Measurements from ENCODE around the gene RSPH4A. TPM values are rescaled to one million over a fixed set of nuclear protein-coding genes. Genes with fewer than 3 reads are reported as not detected.
"Not testable (repeated sequence)": the region's sequence is repeated elsewhere in the genome, so short reads cannot be mapped to it uniquely, and the experiment has no call there.

The RSPH4A gene
- 0.57 TPM for total RNA-seq
- long read RNA-seq: 0 reads

DNA sequence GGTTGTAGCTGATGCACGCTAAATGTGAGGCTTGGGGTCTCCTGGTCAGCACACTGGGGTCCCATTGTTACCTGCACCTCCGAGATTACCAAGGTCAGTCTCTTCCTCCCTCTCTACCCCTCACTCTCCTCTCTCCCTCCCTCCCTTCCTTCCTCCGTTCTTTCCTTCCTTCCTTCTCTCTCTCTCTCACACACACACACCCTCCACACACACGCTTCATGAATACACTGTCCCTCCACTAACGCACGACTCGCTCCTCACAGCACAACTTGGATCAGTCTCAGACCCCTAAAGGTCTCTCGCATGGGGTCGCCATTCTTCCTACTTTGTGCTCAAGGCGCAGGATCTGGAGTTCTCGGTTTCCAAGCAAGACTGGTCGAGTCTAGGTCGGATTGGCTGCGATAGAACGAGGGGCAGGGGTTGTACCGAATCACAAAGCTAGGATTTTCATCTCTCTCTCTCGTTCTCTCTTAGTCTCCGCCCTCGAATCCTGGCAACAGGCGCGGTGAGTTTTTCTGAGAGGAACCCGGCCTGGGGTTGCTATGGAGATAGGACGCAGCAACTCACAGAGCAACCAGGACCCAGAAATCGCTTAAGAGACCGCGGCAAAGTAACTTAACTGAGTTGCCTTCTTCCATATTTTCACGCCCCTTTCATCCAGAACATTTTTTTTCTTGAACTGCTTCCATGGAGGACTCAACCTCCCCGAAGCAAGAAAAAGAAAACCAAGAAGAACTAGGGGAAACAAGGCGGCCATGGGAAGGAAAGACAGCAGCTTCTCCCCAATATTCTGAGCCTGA, at the start of gene RSPH4A:
Gene RSPH4A (plus strand): TSS at position 543 of the 800 bp plus-strand sequence. CDS start 145 bp downstream, at position 688.
- intact Hi-C loops (cut with DNase I): no loop called here

DNA sequence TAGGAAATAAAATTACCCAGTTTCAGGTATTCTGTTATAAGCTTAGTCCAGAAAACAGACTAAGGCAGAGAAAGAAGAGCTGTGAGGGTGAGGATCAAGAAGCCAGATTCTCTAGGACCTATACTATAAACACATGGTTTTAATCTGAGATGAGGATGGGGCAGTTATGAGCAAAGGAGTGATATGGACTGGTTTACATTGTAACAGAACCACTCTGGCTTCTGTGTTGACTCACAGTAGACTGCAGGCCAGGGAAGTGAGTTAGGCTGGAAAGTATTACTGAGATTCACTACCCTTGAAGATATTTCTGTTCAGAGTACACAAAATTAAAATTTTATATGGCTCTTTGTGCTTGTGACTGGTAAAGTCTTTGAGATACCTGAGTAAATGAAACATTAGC, 48.2 kb upstream of the RSPH4A start:
- intact Hi-C loops (cut with DNase I): no loop called here
- DNase-seq (ENCODE audit: low spot score): no peak

More for the DNA sequence above, at the start of gene RSPH4A:
- peak; percentile 93 for DNase-seq (ENCODE audit: low spot score)

DNA sequence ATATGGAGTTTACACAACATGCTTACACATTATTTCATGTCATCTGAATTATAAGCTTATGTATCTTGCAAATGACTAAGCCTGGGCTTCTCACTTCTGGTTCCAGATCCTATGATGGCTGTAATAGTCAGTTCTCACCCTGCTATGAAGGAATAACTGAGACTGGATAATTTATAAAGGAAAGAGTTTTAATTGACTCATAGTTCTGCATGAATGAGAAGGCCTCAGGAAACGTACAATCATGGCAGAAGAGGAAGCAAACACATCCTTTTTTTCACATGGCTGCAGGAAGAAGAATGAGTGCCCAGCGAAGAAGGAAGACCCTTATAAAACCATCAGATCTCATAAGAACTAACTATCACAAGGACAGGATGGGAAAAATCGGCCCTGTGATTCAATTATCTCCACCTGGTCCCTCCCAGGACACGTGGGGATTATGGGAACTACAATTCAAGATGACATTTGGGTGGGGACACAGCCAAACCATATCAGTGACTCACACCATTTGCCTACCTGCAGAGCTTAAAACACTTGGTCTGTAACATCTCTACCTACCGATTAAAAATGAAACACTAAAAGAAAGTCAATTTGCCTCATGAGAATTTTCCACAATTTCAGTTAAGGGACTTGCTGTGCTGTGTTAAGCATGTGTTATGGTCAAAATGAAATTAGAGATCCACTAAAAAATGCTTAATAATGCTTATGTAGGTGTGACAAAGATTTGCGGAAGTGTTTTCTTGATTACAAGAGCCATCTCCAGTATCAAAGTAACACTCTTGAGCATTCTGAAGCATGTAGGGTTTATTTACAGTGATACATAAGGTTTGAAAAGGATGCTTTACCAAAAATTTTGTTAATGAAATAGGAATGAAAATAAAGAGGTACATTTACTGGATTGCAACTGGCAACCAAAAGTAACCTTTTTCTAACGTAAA, 47.2 kb upstream of the RSPH4A start:
- intact Hi-C loops (cut with DNase I): no loop called here
- DNase-seq (ENCODE audit: low spot score): no peak

DNA sequence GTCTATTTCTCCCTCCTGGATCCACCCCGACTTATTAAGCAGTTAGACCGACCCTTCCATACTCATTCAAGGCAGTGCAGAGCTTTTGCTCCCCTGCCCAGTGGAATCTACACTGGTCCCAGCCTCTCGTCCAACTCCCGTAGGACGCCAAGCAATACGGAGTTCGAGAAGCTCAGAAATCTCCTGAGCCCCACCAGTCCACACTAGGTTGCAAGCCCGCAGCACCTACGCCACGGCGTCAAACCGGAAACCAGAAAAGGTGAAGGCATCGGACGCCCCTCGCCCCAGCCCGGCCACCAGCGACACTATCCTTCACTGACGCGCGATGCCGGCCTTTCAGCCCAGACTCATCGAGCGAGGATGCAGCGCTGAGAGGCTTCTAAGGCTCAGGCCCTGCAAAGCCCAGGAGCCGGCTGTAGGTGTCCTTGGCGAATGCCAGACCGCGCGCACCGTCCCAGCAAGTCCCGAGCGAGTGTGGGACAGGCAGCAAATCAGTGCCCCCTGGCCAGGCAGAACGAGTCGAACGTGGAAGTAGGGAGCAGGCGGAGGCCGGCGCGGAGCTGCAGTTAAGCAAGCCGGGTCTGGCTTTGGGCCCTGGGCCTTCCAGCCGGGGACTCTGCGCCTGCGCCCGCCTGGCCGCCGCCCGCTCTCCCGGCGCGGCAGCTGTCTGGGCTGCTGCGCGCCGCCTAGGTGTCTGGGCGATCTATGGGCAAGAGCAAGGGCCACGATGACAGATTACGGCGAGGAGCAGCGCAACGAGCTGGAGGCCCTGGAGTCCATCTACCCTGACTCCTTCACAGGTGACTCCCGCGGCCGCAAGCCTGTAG, 45.2 kb upstream of the RSPH4A start, which contains the start of gene RWDD1:
Gene RWDD1 (plus strand): TSS at position 649 of the 827 bp plus-strand sequence. CDS start 79 bp downstream, at position 728.
- peak; percentile 100 for DNase-seq (ENCODE audit: low spot score)
- intact Hi-C loops (cut with DNase I): loop anchor here (2.0 to 5.0 kb wide), 2 partner anchors 34 to 292 kb away; partner anchors contain the start of gene TSPYL1

DNA sequence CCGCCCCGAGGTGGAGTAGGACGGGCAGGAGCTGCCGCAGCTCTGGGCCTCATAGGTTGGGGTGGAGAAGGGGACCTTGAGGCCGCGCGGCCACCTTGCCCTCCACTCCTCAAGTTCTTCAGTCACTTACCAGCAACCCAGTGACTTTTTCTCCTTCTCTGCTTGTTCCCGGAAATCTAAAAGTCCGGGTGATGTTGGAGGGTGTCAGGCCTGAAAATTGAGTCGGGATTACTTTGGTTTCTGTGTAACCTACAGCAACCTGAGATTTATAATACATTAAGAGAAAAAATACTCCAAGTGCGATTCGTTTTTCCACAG, 44.6 kb upstream of the RSPH4A start:
- no peak for DNase-seq (ENCODE audit: low spot score)
- intact Hi-C loops (cut with DNase I): loop anchor here (2.0 to 5.0 kb wide), 2 partner anchors 34 to 293 kb away; partner anchors contain the start of gene TSPYL1

DNA sequence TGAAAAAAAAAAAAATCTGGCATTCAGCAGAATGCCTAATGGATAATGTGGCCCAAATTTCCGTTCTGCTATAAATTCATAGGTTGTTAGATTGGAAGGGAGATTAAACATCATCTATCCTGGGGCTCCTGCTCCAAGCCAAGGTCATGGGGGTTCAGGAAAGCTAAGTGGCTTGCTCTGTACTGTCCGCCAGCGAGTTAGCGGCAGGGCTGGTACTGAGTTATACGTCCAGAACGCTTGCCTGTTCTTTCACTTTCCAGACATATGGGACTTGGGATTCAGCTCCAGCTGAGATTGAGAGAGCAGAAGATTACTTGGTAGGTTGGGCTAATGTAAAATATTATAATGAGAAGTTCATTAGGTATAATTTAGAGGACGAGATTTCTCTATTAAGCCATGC, 44.1 kb upstream of the RSPH4A start:
- no peak for DNase-seq (ENCODE audit: low spot score)
- intact Hi-C loops (cut with DNase I): loop anchor here (5.0 kb wide), 1 partner anchor 35 kb away; no protein-coding TSS in a partner anchor

DNA sequence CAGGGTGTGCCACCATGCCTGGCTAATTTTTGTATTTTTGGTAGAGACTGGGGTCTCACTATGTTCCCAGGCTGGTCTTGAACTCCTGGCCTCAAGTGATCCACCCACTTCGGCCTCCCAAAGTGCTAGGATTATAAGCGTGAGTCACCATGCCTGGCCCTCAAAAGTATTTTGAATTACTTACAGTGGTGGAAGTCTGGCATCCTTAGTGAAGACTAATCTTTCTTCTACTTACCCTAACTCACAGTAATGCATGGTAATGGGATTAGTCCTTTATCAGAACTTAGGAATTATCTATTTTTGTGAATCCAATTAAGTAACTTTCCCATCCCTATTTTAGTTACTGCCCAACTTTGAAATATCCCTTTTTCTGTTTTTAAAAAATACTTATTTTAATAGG, 41.1 kb upstream of the RSPH4A start:
- DNase-seq (ENCODE audit: low spot score): no peak
- intact Hi-C loops (cut with DNase I): no loop called here

DNA sequence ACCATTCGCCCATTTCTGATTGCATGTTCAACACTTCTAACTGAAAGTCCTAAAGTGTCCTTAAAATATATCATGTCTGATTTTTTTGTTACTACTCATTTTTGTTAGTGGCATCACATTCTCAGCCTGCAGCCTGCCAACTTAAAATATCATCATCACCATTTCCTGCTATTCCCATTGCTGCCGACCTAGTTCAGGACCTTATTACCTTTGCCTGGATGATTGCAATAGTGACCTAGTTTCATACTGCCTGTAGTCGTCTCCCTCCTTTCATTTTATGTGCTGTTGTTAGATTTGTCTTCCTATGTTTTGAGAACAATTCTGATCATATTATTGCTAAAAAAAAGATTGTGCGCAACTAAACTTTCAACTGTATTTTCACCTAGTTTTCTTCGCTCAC, 38.8 kb upstream of the RSPH4A start:
- no peak for DNase-seq (ENCODE audit: low spot score)
- intact Hi-C loops (cut with DNase I): no loop called here

DNA sequence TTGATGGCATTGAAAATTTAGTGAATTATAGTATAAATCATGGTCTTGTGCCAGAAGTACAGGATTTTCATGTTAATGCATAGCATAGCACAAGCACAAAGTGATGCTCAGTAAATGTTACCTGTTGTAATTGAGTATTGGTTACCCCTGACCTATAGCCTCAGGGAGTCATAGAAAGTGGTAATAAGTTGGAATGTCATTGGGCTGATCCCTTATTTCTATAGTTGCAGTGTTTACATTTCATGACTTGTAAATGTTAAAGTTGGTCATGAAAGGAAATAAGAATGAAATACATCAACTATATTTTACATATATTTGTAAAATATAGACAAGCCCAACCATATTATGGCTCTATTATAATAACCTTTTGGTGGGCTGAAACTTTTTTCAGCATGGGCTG, 37.9 kb upstream of the RSPH4A start:
- DNase-seq (ENCODE audit: low spot score): no peak
- intact Hi-C loops (cut with DNase I): no loop called here

DNA sequence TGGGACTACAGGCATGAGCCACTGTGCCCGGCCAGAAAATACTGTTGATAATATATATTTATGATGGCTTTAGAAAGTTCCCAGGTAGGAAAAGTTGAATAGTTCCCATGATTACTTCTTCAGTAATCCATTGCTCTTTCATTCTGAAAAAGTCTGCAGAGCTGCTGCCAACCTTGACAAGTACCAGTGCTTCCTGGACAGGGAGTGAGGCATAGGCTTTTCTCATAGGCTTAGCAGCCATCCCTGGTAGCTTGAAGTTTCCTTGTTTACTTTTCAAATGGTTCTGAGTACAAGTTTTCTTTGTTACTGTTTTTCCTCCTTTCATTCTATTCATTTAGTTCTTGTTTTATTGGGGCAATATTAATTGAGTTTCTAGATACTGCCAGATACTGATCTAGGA, 37.1 kb upstream of the RSPH4A start:
- intact Hi-C loops (cut with DNase I): no loop called here
- no peak for DNase-seq (ENCODE audit: low spot score)

DNA sequence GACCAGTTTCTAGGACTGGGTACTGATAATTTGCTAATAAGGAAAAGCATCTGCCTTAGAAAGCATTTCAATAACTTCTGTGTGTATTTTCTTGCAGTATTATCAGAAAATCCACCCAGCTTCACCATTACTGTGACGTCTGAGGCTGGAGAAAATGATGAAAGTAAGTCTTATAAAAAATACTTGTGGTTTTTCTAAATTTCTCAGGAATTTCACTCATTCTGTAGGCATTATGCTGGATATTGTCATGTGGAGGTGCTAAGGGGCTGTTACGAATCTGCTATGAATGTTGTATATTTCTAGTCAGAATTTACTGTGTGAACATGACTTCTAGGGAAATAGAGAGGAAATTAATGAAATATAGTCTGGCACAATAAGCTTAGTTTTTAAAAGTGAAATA, 36.1 kb upstream of the RSPH4A start:
- no peak for DNase-seq (ENCODE audit: low spot score)
- intact Hi-C loops (cut with DNase I): no loop called here

DNA sequence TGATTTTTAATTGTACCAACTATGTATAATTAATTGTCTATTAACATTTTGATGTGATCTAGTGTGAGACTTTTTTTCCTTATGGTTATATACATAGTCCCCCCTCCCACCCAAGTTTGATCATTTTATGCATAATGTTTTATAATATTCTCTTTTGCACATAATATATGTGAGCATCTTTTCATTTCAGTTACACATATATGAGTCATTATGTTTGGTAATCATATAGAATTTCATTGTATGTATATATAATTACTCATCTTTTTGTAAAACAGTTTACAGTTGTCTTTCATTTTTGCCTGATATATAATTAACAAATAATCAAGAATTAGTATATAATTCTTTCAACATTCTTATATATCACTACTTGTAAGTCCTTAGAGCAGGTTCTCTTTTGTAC, 30.0 kb upstream of the RSPH4A start:
- intact Hi-C loops (cut with DNase I): no loop called here
- no peak for DNase-seq (ENCODE audit: low spot score)

DNA sequence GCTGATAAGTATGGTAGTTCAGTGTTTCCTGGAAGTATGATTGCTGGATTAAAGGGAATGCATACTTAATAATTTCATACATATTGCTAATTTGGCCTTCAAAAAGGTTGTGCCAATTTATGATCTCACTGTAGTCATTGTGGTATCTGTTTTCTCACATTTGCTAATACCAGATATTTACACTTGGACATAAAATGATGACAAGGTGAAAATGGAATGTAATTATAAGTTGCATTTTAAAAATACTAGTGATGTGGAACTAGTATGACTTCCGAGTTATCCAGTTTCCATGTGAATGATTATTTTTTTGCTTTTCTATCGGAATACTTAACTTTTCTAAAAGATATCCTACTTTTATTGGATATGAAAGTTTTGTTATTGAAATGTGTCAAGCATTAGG, 29.5 kb upstream of the RSPH4A start:
- no peak for DNase-seq (ENCODE audit: low spot score)
- intact Hi-C loops (cut with DNase I): no loop called here

DNA sequence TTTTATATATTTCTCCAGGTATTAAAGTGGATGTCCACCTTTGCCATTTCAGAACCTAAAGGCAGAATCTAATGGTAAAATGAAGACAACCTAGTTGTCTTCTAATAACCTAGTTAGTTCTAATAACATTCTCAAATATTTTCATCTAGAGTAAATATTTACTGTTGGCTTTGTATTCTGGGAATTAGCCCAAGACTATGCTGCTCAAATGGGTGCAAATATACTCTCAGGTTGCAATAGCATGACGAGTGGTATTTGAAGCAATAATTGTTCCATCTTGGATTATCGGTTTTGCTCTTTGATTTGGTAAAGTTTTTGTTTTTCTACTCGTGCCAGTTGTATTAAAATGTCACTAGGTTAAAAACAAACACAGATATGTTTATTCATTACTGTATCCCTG, 21.0 kb upstream of the RSPH4A start:
- intact Hi-C loops (cut with DNase I): no loop called here
- no peak for DNase-seq (ENCODE audit: low spot score)

DNA sequence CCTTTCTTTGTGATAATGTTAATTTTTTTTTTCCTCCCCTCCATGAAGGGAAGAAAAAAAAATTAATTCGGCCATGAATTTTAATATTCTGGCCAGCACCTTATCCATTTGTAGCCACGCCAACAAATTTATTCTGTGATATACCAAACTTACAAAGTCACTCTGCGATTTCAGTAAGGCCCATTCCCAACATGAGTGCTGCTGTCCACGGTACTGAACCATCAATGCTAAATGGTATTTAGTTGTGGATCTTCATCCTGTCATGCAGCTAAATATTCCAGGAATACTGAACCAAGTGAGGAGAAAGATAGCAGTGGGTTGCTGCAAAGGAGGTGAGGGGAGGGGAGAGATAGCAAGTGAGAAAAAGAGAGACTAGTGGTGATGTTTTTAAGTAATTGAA, 19.5 kb upstream of the RSPH4A start:
- no peak for DNase-seq (ENCODE audit: low spot score)
- intact Hi-C loops (cut with DNase I): no loop called here

DNA sequence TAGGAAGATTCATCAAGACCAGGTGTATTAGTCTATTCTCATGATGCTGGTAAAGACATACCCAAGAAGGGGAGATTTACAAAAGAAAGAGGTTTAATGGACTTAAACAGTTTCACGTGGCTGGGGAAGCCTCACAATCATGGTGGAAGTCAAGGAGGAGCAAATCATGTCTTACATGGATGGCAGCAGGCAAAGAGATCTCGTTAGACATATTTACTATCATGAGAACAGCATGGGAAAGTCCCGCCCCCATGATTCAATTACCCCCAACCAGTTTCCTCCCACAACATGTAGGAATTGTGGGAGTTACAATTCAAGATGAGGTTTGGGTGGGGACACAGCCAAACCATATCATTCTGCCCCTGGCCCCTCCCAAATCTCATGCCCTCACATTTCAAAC, 12.4 kb upstream of the RSPH4A start:
- DNase-seq (ENCODE audit: low spot score); intact Hi-C loops (cut with DNase I): not testable (repeated sequence)

DNA sequence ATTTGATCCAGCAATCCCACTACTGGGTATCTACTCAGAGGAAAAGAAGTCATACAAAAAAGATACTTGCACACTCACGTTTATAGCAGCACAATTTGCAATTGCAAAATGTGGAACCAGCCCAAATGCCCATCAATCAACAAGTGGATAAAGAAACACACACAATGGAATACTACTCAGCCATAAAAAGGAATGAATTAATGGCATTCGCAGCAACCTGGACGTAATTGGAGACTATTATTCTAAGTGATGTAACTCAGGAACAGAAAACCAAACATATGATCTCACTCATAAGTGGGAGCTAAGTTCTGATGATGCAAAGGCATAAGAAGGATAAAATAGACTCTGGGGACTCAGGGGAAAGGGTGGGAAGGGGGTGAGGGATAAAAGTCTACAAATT, 11.4 kb upstream of the RSPH4A start:
- DNase-seq (ENCODE audit: low spot score); intact Hi-C loops (cut with DNase I): not testable (repeated sequence)

DNA sequence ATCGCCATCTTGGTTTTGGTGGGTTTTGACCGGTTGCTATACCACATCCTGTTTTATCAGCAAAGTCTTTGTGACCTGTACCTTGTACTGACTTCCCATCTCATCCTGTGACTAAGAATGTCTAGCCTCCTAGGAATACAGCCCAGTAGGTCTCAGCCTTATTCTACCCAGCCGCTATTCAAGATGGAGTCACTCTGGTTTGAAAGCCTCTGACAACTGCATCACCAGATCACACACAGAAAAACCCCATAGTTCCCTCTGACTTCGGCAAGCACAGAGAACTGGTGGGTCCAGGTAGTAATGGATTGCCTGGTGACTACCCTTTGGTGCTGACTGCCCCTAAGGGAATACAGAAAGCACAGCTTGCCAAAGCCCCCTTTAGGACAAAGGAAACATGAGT, 10.3 kb upstream of the RSPH4A start:
- intact Hi-C loops (cut with DNase I): no loop called here
- no peak for DNase-seq (ENCODE audit: low spot score)

DNA sequence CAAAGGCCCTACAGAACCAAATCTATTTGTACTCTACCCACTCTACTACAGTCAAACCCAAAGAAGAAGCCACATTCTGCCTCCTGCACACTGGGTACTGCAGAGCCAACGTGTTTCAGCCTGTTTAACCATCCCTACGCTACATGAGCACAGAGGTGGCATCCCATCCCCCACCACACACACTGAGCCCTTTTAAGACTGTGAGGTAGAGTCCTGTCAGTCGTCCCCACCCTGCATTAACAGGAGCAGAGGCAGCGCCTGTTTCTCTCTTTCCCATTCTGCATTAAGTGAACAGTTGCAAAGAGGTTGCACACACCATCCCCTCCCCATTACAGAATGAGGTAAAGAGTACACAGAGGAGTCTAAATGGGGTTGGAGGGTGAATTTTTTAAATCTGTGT, 5.2 kb upstream of the RSPH4A start:
- DNase-seq (ENCODE audit: low spot score): no peak
- intact Hi-C loops (cut with DNase I): no loop called here

DNA sequence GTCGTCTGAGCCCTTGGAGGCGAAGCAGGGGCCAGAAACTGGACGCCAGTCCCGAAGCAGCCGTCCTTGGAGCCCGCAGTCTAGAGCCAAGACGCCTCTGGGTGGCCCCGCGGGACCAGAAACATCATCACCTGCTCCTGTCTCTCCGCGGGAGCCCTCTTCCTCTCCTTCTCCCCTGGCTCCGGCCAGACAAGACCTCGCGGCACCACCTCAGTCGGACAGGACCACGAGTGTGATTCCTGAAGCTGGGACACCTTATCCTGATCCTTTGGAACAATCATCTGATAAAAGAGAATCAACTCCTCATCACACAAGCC, 416 bp downstream of the RSPH4A start:
- intact Hi-C loops (cut with DNase I): no loop called here

More for the DNA sequence above, 416 bp downstream of the RSPH4A start:
- no peak for DNase-seq (ENCODE audit: low spot score)

Measured in cardiac septum (tissue), 1 donor.